Peyer's patch (tissue), 4 donors: ENCODE data around the gene DCAF6.

Experiments
- POLR2A ChIP-seq, 2 donors: fragments of 450-650 bp; IDR thresholded peaks; one replicate each; pipeline ENCODE4 v1.5.1; 2017; ENCODE audit warnings: antibody characterized with exemption in 2 of 2, mild to moderate bottlenecking in 2 of 2, moderate library complexity in 2 of 2
- TF ChIP-seq, protein P1 (sequence below), 6 experiments: fragments of 450-650 bp in 4 of 6; fragments of 200-600 bp in 2 of 6; sonication (generic) in 1 of 6; IDR thresholded peaks; one replicate each; pipeline ENCODE4 v1.5.1; 2017 to 2019; ENCODE audit warnings: antibody characterized with exemption in 6 of 6, mild to moderate bottlenecking in 3 of 6, moderate library complexity in 1 of 6

DNA sequence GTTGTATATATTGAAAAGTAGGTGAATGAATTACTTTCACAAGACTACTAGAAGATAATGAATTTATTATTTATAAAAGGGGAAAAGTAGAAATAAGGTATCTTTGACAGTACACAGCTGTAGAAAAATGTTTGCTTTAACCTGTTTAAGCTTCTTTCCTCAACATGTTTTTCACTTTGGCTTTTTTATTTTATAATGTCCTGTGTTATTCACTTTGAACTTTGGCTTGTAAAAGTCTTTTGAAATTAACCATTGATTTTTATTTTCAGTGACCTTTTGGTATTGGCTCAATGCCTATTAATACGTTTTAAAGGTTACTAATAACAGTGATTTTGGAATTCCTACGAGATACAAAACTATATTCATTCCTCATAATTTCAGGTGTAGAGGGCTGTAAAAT is 58.1 kb downstream of the DCAF6 start:
- no peak for TF ChIP-seq POLR2A (IDR thresholded peaks at IDR 0.05)
- TF ChIP-seq, protein P1, sequence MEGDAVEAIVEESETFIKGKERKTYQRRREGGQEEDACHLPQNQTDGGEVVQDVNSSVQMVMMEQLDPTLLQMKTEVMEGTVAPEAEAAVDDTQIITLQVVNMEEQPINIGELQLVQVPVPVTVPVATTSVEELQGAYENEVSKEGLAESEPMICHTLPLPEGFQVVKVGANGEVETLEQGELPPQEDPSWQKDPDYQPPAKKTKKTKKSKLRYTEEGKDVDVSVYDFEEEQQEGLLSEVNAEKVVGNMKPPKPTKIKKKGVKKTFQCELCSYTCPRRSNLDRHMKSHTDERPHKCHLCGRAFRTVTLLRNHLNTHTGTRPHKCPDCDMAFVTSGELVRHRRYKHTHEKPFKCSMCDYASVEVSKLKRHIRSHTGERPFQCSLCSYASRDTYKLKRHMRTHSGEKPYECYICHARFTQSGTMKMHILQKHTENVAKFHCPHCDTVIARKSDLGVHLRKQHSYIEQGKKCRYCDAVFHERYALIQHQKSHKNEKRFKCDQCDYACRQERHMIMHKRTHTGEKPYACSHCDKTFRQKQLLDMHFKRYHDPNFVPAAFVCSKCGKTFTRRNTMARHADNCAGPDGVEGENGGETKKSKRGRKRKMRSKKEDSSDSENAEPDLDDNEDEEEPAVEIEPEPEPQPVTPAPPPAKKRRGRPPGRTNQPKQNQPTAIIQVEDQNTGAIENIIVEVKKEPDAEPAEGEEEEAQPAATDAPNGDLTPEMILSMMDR (IDR thresholded peaks at IDR 0.05): no peak
